Heart left ventricle (tissue), 16 donors: Measurements from ENCODE around the gene PKDCC. TPM values are rescaled to one million over a fixed set of nuclear protein-coding genes. Genes with fewer than 3 reads are reported as not detected.

Experiments used
- ATAC-seq, 4 donors: fragments of 200-7000 bp; cut with Tn5 transposase; one replicate each; pipeline ENCODE4 v1.9.1; 2020 to 2022; ENCODE audit warnings: moderate library complexity in 4 of 4, mild to moderate bottlenecking in 3 of 4, moderate number of reproducible peaks in 1 of 4
- DNase-seq, 5 donors: peaks; one replicate each; pipeline ENCODE4 v3.0.0-alpha.2; 2020
- H3K27ac ChIP-seq, 12 donors: fragments of 200-600 bp; sonication (generic) in 4 of 12; one replicate each; pipeline versions ENCODE4 v1.5.0 to v1.8.0; 2016 to 2022; ENCODE audit warnings: mild to moderate bottlenecking in 2 of 12
- H3K27me3 ChIP-seq, 9 donors: fragments of 200-600 bp; sonication (generic) in 2 of 9; one replicate each; pipeline versions ENCODE4 v1.5.1 to v1.8.0; 2016 to 2022; ENCODE audit warnings: mild to moderate bottlenecking in 3 of 9
- H3K36me3 ChIP-seq, 9 donors: fragments of 200-600 bp; sonication (generic) in 2 of 9; one replicate each; pipeline versions ENCODE4 v1.5.0 to v1.8.0; 2018 to 2022; ENCODE audit warnings: mild to moderate bottlenecking in 2 of 9
- H3K4me1 ChIP-seq, 12 donors: fragments of 200-600 bp; sonication (generic) in 4 of 12; one replicate each; pipeline versions ENCODE4 v1.5.0 to v1.8.0; 2016 to 2022; ENCODE audit warnings: mild to moderate bottlenecking in 3 of 12
- H3K4me3 ChIP-seq, 12 donors: fragments of 200-600 bp; sonication (generic) in 4 of 12; one replicate each; pipeline versions ENCODE4 v1.5.0 to v1.8.0; 2017 to 2022; ENCODE audit warnings: mild to moderate bottlenecking in 9 of 12, moderate library complexity in 4 of 12
- H3K9me3 ChIP-seq, 12 donors: fragments of 200-600 bp; sonication (generic) in 4 of 12; one replicate each; pipeline versions ENCODE4 v1.5.0 to v1.8.0; 2016 to 2022; ENCODE audit warnings: mild to moderate bottlenecking in 1 of 12
- CTCF ChIP-seq, 12 donors: fragments of 200-600 bp; sonication (generic) in 4 of 12; IDR thresholded peaks; one replicate each; pipeline versions ENCODE4 v1.5.0 to v1.8.0; 2018 to 2022; ENCODE audit warnings: antibody characterized with exemption in 12 of 12, mild to moderate bottlenecking in 5 of 12
- POLR2A ChIP-seq, 2 donors: fragments of 450-650 bp; IDR thresholded peaks; one replicate each; pipeline ENCODE4 v1.6.1; 2017; ENCODE audit warnings: antibody characterized with exemption in 2 of 2, mild to moderate bottlenecking in 2 of 2, moderate library complexity in 2 of 2
- WGBS, 4 donors: extraction: QIAGEN DNeasy Blood & Tissue Kit in 2 of 4; methylation state at CpG; one replicate each; pipeline versions ENCODE4 v1.1.5 to v1.1.7; 2013 to 2018; 5-methylcytosine and 5-hydroxymethylcytosine counted together
- intact Hi-C, 10 donors: fragments of 100-400 bp; cut with DNase I; formaldehyde crosslinking; loops; one replicate each; pipeline versions ENCODE4 v1.11.1 to v1.14.2; 2022
- polyA plus RNA-seq, 2 donors: library from polyadenylated mRNA; stranded (reverse); fragments of 200-250 nt; gene quantifications; one replicate each; pipeline ENCODE4 v1.2.3, GENCODE V29; 2013
- total RNA-seq, 9 donors: library from RNA; depleted of rRNA in 2 of 9; stranded (reverse); fragments of >200 nt in 2 of 9; fragmentation: NEBNext Ultra II Directional in 3 of 9; extraction: Animal tissue kit (Norgen Biotek cat#: 25700) in 3 of 9; gene quantifications; one replicate each; pipeline versions ENCODE4 v1.1.0 to v1.2.4, GENCODE V29; 2016 to 2023
- donor health status: ischemic (EF 13 %, LVEDD 7.1; RV severe dilation, severe dysfunction).
- donor health status: healthy with polysubstance abuse.
- donor health status: DM: no; HTN: yes; CAD: no.
- donor health status: DM: no; HTN: no; CAD: no.
- donor health status: ischemic (EF 25% LVEDD 6.9; RV normal size, moderate dysfunction).
- donor health status: ischemic (EF 25% LVEDD 5.7; RV mildly dilated, moderate dysfunction).
- donor health status: healthy.
- donor health status: DM: yes; HTN: yes; CAD: no.
- donor health status: ischemic (EF 35%, LVEDD 5.7; RV mildly dilated, moderate dysfunction).
- donor health status: nonischemic (EF 11% LVEDD 7.7; RV severe dilation, severe dysfunction).
- donor health status: DM: yes; HTN: yes; CAD: no.
- donor health status: PGD.
- donor health status: ischemic (EF 29% LVEDD 5.4; RV normal size, mild dysfunction).
- donor health status: nonischemic (EF 23%, LVEDD 6.1; RV moderate dilation, normal function).

The PKDCC gene
- total and polyA plus RNA-seq, 11 donors: 22.7 to 124 (median 53.2) TPM

GRCh38 chr2:42013409-42013808 is 34.4 kb upstream of the PKDCC start:
- Histone ChIP-seq H3K36me3 (no peaks in the 10 kb centered on the region), H3K27ac (no peak overlapping the region), H3K27me3 (no peaks in the 10 kb centered on the region), H3K4me1 (peaks cover 0 to 17% (median 3%) of the 10 kb centered on the region in 12 donors), H3K9me3 (no peaks in the 10 kb centered on the region), H3K4me3 (no peak overlapping the region)
- WGBS, 4 donors: 85 to 95% (median 88%) methylated on average over 2 of the region's 2 CpGs
- ATAC-seq (no peak), DNase-seq (no peak)
- intact Hi-C loops: no loop called here
- TF ChIP-seq POLR2A (IDR thresholded peaks at IDR 0.05): no peak
- no peak for TF ChIP-seq CTCF (IDR thresholded peaks at IDR 0.05)

- intact Hi-C loops: no loop called here
- peaks cover 0 to 41% (median 21%) of the 10 kb centered on the region in 12 donors for H3K4me1 ChIP-seq
- no peaks in the 10 kb centered on the region for H3K27me3 ChIP-seq
- ATAC-seq (peak in 3 of 4 donors; percentile 51 to 62 (median 62)), DNase-seq (peak in 2 of 5 donors; percentile 42 to 54)
- no peak overlapping the region for H3K4me3 ChIP-seq
- H3K27ac ChIP-seq: peak overlapping the region in 3 of 12 donors; percentile 30 to 50 (median 49)
- 35 to 39% (median 36%) methylated on average over 4 of the region's 4 CpGs for whole genome bisulfite sequencing, 4 donors
- TF ChIP-seq POLR2A (IDR thresholded peaks at IDR 0.05) (no peak), CTCF (IDR thresholded peaks at IDR 0.05) (no peak)
- no peaks in the 10 kb centered on the region for H3K36me3 ChIP-seq
- H3K9me3 ChIP-seq: no peaks in the 10 kb centered on the region
Measured at GRCh38 chr2:42021464-42021863, 26.4 kb upstream of the PKDCC start.

GRCh38 chr2:42025151-42025582 is 22.7 kb upstream of the PKDCC start:
- Histone ChIP-seq H3K9me3 (no peaks in the 10 kb centered on the region), H3K4me3 (no peak overlapping the region), H3K36me3 (no peaks in the 10 kb centered on the region), H3K27me3 (no peaks in the 10 kb centered on the region), H3K27ac (peak overlapping the region in 9 of 12 donors; percentile 51 to 76 (median 62)), H3K4me1 (peaks cover 0 to 64% (median 31%) of the 10 kb centered on the region in 12 donors)
- ATAC-seq (peak; percentile 73 to 86 (median 84)), DNase-seq (peak; percentile 52 to 74 (median 66))
- intact Hi-C loops: no loop called here
- TF ChIP-seq POLR2A (IDR thresholded peaks at IDR 0.05) (no peak), CTCF (IDR thresholded peaks at IDR 0.05) (no peak)
- WGBS, 4 donors: 37 to 48% (median 46%) methylated on average over 3 of the region's 3 CpGs

GRCh38 chr2:42026272-42026671 is 21.5 kb upstream of the PKDCC start:
- Histone ChIP-seq H3K9me3 (no peaks in the 10 kb centered on the region), H3K36me3 (no peaks in the 10 kb centered on the region), H3K27ac (no peak overlapping the region), H3K4me3 (no peak overlapping the region), H3K27me3 (no peaks in the 10 kb centered on the region), H3K4me1 (peaks cover 0 to 60% (median 28%) of the 10 kb centered on the region in 12 donors)
- DNase-seq: no peak
- no peak for ATAC-seq
- TF ChIP-seq CTCF (IDR thresholded peaks at IDR 0.05): no peak
- no peak for TF ChIP-seq POLR2A (IDR thresholded peaks at IDR 0.05)
- intact Hi-C loops: no loop called here
- WGBS, 4 donors: 75 to 92% (median 80%) methylated on average over 5 of the region's 5 CpGs
